Measurements from ENCODE around the gene PARD3B. TPM values are rescaled to one million over a fixed set of nuclear protein-coding genes. Genes with fewer than 3 reads are reported as not detected.

Gene PARD3B
- total and polyA plus RNA-seq, 2 of the 13 experiments (the other 11 are each of a cell fraction or from before 2014, with no cell fraction given), result 0.71 to 2.3 TPM

DNA sequence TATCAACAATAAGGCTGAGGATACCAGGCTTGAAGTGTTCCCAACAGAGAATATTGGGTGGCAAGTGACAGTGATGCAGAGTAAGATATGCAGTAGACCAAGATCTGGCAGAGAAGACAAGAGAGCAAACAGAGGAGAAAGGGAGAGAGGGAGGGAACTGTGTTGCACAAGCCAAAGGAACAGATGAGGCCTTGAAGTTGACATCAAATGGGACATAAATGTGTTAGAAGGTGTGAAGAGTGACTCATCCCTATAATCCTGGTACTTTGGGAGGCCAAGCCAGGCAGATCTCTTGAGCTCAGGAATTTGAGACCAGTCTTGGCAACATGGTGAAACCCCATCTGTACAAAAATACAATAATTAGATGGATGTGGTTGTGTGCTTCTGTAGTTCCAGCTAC lies 342.9 kb downstream of the PARD3B start:
- CTCF ChIA-PET (ENCODE audit: low intra/inter-chr PET ratio, low total read pairs), result no interaction called here

DNA sequence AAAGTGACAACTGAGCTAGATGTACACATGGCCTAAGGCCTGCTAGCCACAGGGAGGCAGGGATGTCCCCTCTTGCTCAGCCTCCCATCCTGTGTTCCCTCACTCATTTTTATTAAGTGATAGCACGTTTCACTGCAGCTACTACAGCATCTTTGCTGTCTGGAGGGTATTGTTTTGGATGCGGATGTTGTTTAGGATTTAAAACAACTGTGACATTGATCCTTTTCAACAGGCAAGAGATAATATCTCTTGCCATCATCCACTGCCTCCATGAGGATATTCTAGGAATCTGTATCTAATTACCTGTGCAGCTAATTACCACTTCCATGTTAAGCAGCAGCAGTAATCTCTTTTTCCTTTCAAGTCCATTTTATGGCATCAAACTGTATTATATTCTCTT lies 345.4 kb downstream of the PARD3B start:
- in situ Hi-C loops (cut with HindIII; ENCODE audit: extremely low pct_ligation_motif_present, low pct_unique_long_range_greater_than_20kb) (no loop called here), intact Hi-C loops (cut with micrococcal nuclease; ENCODE audit: unreplicated experiment) (no loop called here)
- ATAC-seq, result no peak
- Histone ChIP-seq H4K20me1 (ENCODE audit: insufficient read depth, low read length) (no peaks in the 10 kb centered on the region), H3K36me3 (replicated peaks in 1 of 2; ENCODE audit: control insufficient read depth in 1 of 2, insufficient read depth in 2 of 2, low read length in 2 of 2) (no peaks in the 10 kb centered on the region), H3K9me3 (ENCODE audit: low read length) (peaks cover 22% of the 10 kb centered on the region; the same call in 1 of the 2 replicates), H3K4me1 (ENCODE audit: insufficient read depth, low read length) (no peaks in the 10 kb centered on the region), H3K9ac (ENCODE audit: insufficient read depth, low read depth, low read length) (no peak overlapping the region), H2AFZ (ENCODE audit: low read length) (no peak overlapping the region), H3K4me3 (replicated peaks in 1 of 3; ENCODE audit: insufficient read depth in 1 of 3, low read depth in 2 of 3, low read length in 3 of 3) (no peak overlapping the region), H3K4me2 (ENCODE audit: low read depth, low read length) (no peak overlapping the region), H3K79me2 (ENCODE audit: insufficient read depth, low read length) (no peaks in the 10 kb centered on the region), H3K27ac (ENCODE audit: extremely low read length, insufficient read depth, low read length) (no peak overlapping the region), H3K27me3 (ENCODE audit: control insufficient read depth in 1 of 2, insufficient read depth in 2 of 2, low read length in 2 of 2) (no peaks in the 10 kb centered on the region; a peak in 1 of 5 replicates)
- 48% methylated on average over 2 of the region's 2 CpGs for WGBS (ENCODE audit: low lambda C conversion rate)
- no peak for FAIRE-seq
- ChIA-PET CTCF (ENCODE audit: low intra/inter-chr PET ratio, low total read pairs) (no interaction called here), POLR2A (no interaction called here)
- DNase-seq (ENCODE audit: low spot score), result no peak
- BruUV-seq (replicated peaks), result no TSS peak
- TF ChIP-seq ETV5 (CRISPR knock-in tag; IDR thresholded peaks at IDR 0.05; ENCODE audit: borderline replicate concordance) (no peak), REPIN1 (CRISPR knock-in tag; IDR thresholded peaks at IDR 0.05; ENCODE audit: borderline replicate concordance, low read depth) (no peak), EEA1 (CRISPR knock-in tag; IDR thresholded peaks at IDR 0.05; ENCODE audit: borderline replicate concordance) (no peak), JDP2 (CRISPR knock-in tag; IDR thresholded peaks at IDR 0.05; ENCODE audit: borderline replicate concordance) (no peak), BHLHE40 (IDR thresholded peaks at IDR 0.05; ENCODE audit: low read length) (no peak), ZNF510 (CRISPR knock-in tag; IDR thresholded peaks at IDR 0.05; ENCODE audit: low read depth) (no peak), ZBTB7B (CRISPR knock-in tag; IDR thresholded peaks at IDR 0.05) (no peak), RBM39 (IDR thresholded peaks at IDR 0.05; ENCODE audit: low read depth, low read length, poor library complexity, severe bottlenecking) (no peak)
- TF ChIP-seq, protein P1, sequence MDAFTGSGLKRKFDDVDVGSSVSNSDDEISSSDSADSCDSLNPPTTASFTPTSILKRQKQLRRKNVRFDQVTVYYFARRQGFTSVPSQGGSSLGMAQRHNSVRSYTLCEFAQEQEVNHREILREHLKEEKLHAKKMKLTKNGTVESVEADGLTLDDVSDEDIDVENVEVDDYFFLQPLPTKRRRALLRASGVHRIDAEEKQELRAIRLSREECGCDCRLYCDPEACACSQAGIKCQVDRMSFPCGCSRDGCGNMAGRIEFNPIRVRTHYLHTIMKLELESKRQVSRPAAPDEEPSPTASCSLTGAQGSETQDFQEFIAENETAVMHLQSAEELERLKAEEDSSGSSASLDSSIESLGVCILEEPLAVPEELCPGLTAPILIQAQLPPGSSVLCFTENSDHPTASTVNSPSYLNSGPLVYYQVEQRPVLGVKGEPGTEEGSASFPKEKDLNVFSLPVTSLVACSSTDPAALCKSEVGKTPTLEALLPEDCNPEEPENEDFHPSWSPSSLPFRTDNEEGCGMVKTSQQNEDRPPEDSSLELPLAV (CRISPR knock-in tag; conservative IDR thresholded peaks at IDR 0.05; ENCODE audit: low read depth), result no peak

More for the DNA sequence above, 342.9 kb downstream of the PARD3B start:
- no peak for DNase-seq (ENCODE audit: low spot score)
- in situ Hi-C loops (cut with HindIII; ENCODE audit: extremely low pct_ligation_motif_present, low pct_unique_long_range_greater_than_20kb), result loop anchor here (10.0 kb wide), 1 partner anchor 787 kb away; no protein-coding TSS in a partner anchor
- no peak overlapping the region for H3K27ac ChIP-seq (ENCODE audit: extremely low read length, insufficient read depth, low read length)
- no peak overlapping the region for H3K4me2 ChIP-seq (ENCODE audit: low read depth, low read length)
- H3K9me3 ChIP-seq (ENCODE audit: low read length), result peaks cover 29% of the 10 kb centered on the region; the same call in 1 of the 2 replicates
- no peak overlapping the region for H2AFZ ChIP-seq (ENCODE audit: low read length)
- H3K36me3 ChIP-seq (replicated peaks in 1 of 2; ENCODE audit: control insufficient read depth in 1 of 2, insufficient read depth in 2 of 2, low read length in 2 of 2), result no peaks in the 10 kb centered on the region
- no peak for ATAC-seq
- no peak for FAIRE-seq
- H3K4me1 ChIP-seq (ENCODE audit: insufficient read depth, low read length), result no peaks in the 10 kb centered on the region
- no peak overlapping the region for H3K4me3 ChIP-seq (replicated peaks in 1 of 3; ENCODE audit: insufficient read depth in 1 of 3, low read depth in 2 of 3, low read length in 3 of 3)
- no peaks in the 10 kb centered on the region for H3K79me2 ChIP-seq (ENCODE audit: insufficient read depth, low read length)
- POLR2A ChIA-PET, result no interaction called here
- BruUV-seq (replicated peaks), result no TSS peak
- no peaks in the 10 kb centered on the region for H4K20me1 ChIP-seq (ENCODE audit: insufficient read depth, low read length)
- no peak overlapping the region for H3K9ac ChIP-seq (ENCODE audit: insufficient read depth, low read depth, low read length)
- no peaks in the 10 kb centered on the region; a peak in 1 of 5 replicates for H3K27me3 ChIP-seq (ENCODE audit: control insufficient read depth in 1 of 2, insufficient read depth in 2 of 2, low read length in 2 of 2)
- intact Hi-C loops (cut with micrococcal nuclease; ENCODE audit: unreplicated experiment), result loop anchor here (5.0 kb wide), 1 partner anchor 789 kb away; no protein-coding TSS in a partner anchor
- no peak for TF ChIP-seq ZNF557 (CRISPR knock-in tag; IDR thresholded peaks at IDR 0.05)
- no peak for TF ChIP-seq ZNF33A (CRISPR knock-in tag; IDR thresholded peaks at IDR 0.05; ENCODE audit: borderline replicate concordance)
- TF ChIP-seq, protein P2, sequence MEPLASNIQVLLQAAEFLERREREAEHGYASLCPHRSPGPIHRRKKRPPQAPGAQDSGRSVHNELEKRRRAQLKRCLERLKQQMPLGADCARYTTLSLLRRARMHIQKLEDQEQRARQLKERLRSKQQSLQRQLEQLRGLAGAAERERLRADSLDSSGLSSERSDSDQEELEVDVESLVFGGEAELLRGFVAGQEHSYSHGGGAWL (CRISPR knock-in tag; IDR thresholded peaks at IDR 0.05), result no peak
- no peak for TF ChIP-seq ZNF335 (CRISPR knock-in tag; IDR thresholded peaks at IDR 0.05)
- no peak for TF ChIP-seq POGZ (CRISPR knock-in tag; IDR thresholded peaks at IDR 0.05)
- no peak for TF ChIP-seq ERF (CRISPR knock-in tag; IDR thresholded peaks at IDR 0.05)

Measured in HepG2 (cell line).